DND-41 (cell line): Measurements from ENCODE around the gene TMEM91.

ENCODE experiments used
- ATAC-seq: fragments of 200-7000 bp; cut with Tn5 transposase; 3 replicates; pipeline ENCODE4 v1.9.1; 2021; ENCODE audit warnings: low read depth; ENCODE audit not compliant: insufficient read depth
- DNase-seq: peaks from one replicate; pipeline ENCODE4 v3.0.0-alpha.2; 2020
- H2AFZ ChIP-seq: 2 replicates; pipeline ENCODE4 v1.6.0; 2012; ENCODE audit warnings: low read depth, low read length
- H3K27ac ChIP-seq: 2 replicates; pipeline ENCODE4 v1.5.1; 2012; ENCODE audit warnings: low read length, inconsistent platforms
- H3K27me3 ChIP-seq: fragments of 200-600 bp; sonication (generic); 2 replicates; pipeline ENCODE4 v1.6.0; 2012; ENCODE audit warnings: low read length, mild to moderate bottlenecking, inconsistent platforms; ENCODE audit not compliant: insufficient read depth, poor library complexity
- H3K36me3 ChIP-seq: 2 replicates; pipeline ENCODE4 v1.5.1; 2012; ENCODE audit warnings: low read length, inconsistent platforms; ENCODE audit not compliant: insufficient read depth
- H3K4me1 ChIP-seq: 2 replicates; pipeline ENCODE4 v1.5.1; 2012; ENCODE audit warnings: mild to moderate bottlenecking, low read length; ENCODE audit not compliant: insufficient read depth
- H3K4me2 ChIP-seq: 2 replicates; pipeline ENCODE4 v1.6.0; 2012; ENCODE audit warnings: mild to moderate bottlenecking, moderate library complexity, low read length, inconsistent platforms; ENCODE audit not compliant: insufficient read depth
- H3K4me3 ChIP-seq, 2 experiments: fragments of 200-600 bp in 1 of 2; shearing (Covaris generic) in 1 of 2; 2 replicates each; pipeline ENCODE4 v1.5.1; 2012 to 2016; ENCODE audit warnings: inconsistent platforms in 2 of 2, low read length in 2 of 2, mild to moderate bottlenecking in 2 of 2, low read depth in 1 of 2, moderate library complexity in 1 of 2
- H3K79me2 ChIP-seq: 2 replicates; pipeline ENCODE4 v1.6.0; 2012; ENCODE audit warnings: low read length, inconsistent platforms; ENCODE audit not compliant: insufficient read depth
- H3K9ac ChIP-seq: 2 replicates; pipeline ENCODE4 v1.6.0; 2012; ENCODE audit warnings: low read depth, mild to moderate bottlenecking, inconsistent platforms, low read length, moderate library complexity
- H3K9me3 ChIP-seq: 2 replicates; pipeline ENCODE4 v1.5.1; 2012; ENCODE audit warnings: low read length, moderate library complexity, mild to moderate bottlenecking, inconsistent platforms; ENCODE audit not compliant: insufficient read depth, severe bottlenecking
- H4K20me1 ChIP-seq: 2 replicates; pipeline ENCODE4 v1.6.0; 2012; ENCODE audit warnings: low read length; ENCODE audit not compliant: insufficient read depth
- EZH2 ChIP-seq: IDR thresholded peaks from 3 replicates; pipeline ENCODE4 v1.6.1; 2012; ENCODE audit warnings: borderline replicate concordance, low read depth, mild to moderate bottlenecking, moderate library complexity, low read length, inconsistent platforms; ENCODE audit not compliant: severe bottlenecking
- TF ChIP-seq, protein P1 (sequence below): IDR thresholded peaks from 2 replicates; pipeline ENCODE4 v1.5.1; 2012; ENCODE audit warnings: borderline replicate concordance, low read length, moderate library complexity, mild to moderate bottlenecking; ENCODE audit not compliant: poor library complexity, severe bottlenecking; ENCODE audit errors: extremely low read depth

The TMEM91 gene

DNA sequence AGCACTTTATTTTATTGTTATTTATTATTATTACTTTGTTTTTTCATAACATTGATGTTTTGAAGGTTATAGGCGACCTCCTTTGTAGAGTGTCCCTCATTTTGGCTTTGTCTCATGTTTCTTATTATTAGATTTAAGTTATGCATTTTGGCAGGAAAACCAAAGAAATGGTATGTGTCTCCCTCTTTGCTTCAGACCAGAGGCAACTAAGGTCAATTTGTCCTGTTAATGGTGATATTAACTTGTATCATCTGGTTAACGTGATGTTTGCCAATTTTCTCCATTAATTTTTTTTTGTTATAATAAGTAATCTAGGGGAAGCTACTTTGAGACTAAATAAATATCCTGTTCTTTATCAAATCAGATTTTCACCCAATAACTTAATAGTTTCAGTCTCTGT is 3.8 kb upstream of the TMEM91 start:
- no peak overlapping the region for H3K4me2 ChIP-seq
- no peaks in the 10 kb centered on the region for H4K20me1 ChIP-seq
- peaks cover 2% of the 10 kb centered on the region; the same call in 1 of the 2 replicates for H3K79me2 ChIP-seq
- no peak for ATAC-seq
- TF ChIP-seq, protein P1, sequence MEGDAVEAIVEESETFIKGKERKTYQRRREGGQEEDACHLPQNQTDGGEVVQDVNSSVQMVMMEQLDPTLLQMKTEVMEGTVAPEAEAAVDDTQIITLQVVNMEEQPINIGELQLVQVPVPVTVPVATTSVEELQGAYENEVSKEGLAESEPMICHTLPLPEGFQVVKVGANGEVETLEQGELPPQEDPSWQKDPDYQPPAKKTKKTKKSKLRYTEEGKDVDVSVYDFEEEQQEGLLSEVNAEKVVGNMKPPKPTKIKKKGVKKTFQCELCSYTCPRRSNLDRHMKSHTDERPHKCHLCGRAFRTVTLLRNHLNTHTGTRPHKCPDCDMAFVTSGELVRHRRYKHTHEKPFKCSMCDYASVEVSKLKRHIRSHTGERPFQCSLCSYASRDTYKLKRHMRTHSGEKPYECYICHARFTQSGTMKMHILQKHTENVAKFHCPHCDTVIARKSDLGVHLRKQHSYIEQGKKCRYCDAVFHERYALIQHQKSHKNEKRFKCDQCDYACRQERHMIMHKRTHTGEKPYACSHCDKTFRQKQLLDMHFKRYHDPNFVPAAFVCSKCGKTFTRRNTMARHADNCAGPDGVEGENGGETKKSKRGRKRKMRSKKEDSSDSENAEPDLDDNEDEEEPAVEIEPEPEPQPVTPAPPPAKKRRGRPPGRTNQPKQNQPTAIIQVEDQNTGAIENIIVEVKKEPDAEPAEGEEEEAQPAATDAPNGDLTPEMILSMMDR = no peak
- no peak for TF ChIP-seq EZH2
- no peak overlapping the region for H2AFZ ChIP-seq
- no peak for DNase-seq
- H3K27ac ChIP-seq = no peak overlapping the region
- no peaks in the 10 kb centered on the region for H3K27me3 ChIP-seq
- no peaks in the 10 kb centered on the region for H3K9me3 ChIP-seq
- no peak overlapping the region for H3K9ac ChIP-seq
- no peak overlapping the region for H3K4me3 ChIP-seq
- H3K36me3 ChIP-seq = no peaks in the 10 kb centered on the region
- no peaks in the 10 kb centered on the region for H3K4me1 ChIP-seq

DNA sequence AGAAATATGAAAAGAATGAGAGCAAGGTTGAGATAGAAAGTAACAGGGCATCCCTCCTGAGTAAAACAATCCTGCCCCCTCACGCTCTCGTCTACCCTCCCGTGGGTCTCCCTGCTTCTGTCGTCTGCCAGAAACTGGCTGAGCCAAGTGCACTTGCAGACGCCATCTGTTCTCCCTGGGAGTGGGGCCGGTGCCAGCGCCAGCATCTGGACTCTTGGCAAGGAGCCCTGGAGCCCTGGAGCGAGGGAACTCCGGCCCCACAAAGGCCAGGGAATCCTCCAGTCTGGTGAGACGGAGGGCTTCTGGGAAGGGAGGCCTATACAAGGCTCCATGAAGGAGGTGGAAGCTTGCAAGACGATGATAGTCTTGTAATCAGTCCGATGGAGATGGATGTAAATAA is 2.3 kb upstream of the TMEM91 start:
- peaks cover 2% of the 10 kb centered on the region; the same call in 1 of the 2 replicates for H3K79me2 ChIP-seq
- H3K27me3 ChIP-seq = no peaks in the 10 kb centered on the region
- no peak overlapping the region for H3K9ac ChIP-seq
- no peak for TF ChIP-seq EZH2
- TF ChIP-seq, protein P1 = no peak
- DNase-seq (no peak), ATAC-seq (no peak)
- no peak overlapping the region for H3K27ac ChIP-seq
- no peaks in the 10 kb centered on the region for H3K4me1 ChIP-seq
- H2AFZ ChIP-seq = no peak overlapping the region
- no peak overlapping the region for H3K4me2 ChIP-seq
- no peaks in the 10 kb centered on the region for H4K20me1 ChIP-seq
- H3K36me3 ChIP-seq = no peaks in the 10 kb centered on the region
- no peak overlapping the region for H3K4me3 ChIP-seq
- no peaks in the 10 kb centered on the region for H3K9me3 ChIP-seq

DNA sequence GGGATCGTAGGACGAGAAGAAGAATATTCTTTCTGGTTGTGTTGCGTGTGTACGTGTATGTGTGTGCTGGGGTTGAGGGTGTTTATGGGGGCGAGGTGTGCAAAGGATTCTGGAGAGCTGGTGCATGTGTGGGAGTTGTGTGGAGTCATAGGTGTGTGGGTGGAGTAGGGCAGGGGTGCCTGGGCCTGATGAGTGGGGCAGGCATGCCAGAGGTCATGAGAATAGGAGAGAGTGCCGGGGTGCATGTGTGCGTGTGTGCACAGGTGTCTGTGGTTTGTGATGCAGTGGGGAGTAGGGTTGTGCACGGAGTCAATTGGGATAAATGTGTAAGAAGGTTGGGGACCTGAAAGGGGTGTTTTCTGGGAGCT is 649 bp downstream of the TMEM91 start:
- no peak overlapping the region for H3K9ac ChIP-seq
- H3K9me3 ChIP-seq = no peaks in the 10 kb centered on the region
- no peaks in the 10 kb centered on the region for H3K4me1 ChIP-seq
- ATAC-seq (no peak), DNase-seq (no peak)
- no peak overlapping the region for H2AFZ ChIP-seq
- no peak overlapping the region for H3K4me2 ChIP-seq
- no peak overlapping the region for H3K4me3 ChIP-seq
- H3K79me2 ChIP-seq = no peaks in the 10 kb centered on the region
- H3K27me3 ChIP-seq = no peaks in the 10 kb centered on the region
- H3K27ac ChIP-seq = no peak overlapping the region
- no peak for TF ChIP-seq EZH2
- TF ChIP-seq, protein P1 = no peak
- no peaks in the 10 kb centered on the region for H4K20me1 ChIP-seq
- H3K36me3 ChIP-seq = no peaks in the 10 kb centered on the region
